NCI-H2107 treated with DMSO at 0.1 percent for 48 hours (cell line): ENCODE results near the gene TWF2.
A peak's percentile ranks its signal among the peaks of the same experiment; 100 is the strongest.

Experiments
- DNase-seq: peaks from one replicate; lab custom pipeline; 2025; ENCODE audit not compliant: unreplicated experiment; lab: John Stamatoyannopoulos, UW

TWF2 gene

DNA sequence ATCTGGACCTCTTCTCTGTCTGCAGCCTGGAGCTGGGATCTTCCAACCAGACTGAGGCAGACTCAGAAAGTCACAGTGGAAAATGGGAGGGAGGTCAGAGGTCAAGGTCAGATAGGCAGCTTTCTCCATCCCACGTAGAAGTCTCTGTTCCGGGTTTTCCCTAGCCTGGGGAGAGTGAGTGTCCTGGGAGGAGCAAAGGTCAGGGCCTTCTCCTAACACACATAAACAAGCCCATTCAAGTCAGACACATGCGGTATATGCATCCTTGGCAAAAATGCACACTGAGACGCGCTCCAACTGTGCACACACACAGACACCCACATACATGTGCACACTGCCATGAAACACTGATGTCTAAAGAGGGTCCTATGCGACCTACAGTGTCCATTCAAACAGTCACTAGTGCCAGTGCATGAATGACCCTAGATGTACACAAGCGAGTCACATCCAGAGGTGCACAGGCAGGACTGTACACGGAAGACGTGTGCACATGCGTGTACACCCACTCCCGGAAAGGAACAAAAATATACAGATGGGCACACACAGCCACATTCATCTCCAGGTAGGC lies 681 bp downstream of the TWF2 start:
- no peak for DNase-seq

DNA sequence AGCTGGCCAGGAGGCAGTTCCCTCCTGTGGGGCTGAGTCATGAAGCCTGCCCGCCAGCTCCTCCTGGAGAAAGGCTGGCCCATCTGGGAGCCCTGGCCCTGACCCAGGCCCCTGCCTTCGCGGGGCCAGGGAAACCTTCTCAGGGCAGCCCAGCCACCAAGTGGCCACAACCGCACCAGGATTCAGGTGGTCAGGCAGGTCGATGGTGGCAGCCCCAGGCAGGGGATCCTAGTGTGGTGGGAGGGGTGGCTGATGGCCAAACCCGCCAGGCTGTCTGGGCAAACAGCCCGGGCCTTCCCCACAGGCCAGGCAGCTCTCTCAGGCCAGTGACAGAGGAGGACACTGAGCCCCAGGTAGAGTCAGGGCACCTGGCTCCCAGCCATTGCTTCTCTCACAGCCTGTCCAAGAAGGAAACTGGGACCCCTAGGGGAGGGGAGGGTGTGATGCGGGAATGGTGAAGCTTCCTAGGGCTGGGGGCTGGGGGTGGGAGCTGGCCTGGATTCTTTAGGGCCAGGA lies 1.2 kb downstream of the TWF2 start:
- no peak for DNase-seq

GRCh38 chr3:52237006-52237656 lies 1.8 kb downstream of the TWF2 start:
- DNase-seq: no peak

DNA sequence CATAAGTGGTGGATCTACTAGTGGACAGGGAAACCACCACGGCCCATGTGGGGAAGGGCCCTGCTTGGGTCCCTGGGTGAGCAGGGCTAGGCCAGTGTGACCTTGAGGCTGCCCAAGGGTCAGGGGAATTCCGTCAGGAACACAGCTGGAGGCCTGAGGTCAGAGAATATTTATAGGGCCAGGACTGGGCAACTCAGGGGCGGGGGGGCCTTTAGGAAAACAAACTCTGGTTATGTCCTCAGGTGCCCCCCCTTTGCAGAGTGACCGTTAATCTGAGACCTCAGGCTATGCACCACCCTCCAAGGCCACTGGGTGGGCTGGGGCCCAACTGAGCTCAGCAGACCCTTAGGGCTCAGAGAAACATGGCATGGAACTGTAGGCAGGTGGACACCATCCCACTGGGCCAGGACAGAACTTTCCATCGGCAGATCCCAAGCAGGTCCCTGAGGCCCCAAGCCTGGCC lies 2.5 kb downstream of the TWF2 start:
- no peak for DNase-seq

DNA sequence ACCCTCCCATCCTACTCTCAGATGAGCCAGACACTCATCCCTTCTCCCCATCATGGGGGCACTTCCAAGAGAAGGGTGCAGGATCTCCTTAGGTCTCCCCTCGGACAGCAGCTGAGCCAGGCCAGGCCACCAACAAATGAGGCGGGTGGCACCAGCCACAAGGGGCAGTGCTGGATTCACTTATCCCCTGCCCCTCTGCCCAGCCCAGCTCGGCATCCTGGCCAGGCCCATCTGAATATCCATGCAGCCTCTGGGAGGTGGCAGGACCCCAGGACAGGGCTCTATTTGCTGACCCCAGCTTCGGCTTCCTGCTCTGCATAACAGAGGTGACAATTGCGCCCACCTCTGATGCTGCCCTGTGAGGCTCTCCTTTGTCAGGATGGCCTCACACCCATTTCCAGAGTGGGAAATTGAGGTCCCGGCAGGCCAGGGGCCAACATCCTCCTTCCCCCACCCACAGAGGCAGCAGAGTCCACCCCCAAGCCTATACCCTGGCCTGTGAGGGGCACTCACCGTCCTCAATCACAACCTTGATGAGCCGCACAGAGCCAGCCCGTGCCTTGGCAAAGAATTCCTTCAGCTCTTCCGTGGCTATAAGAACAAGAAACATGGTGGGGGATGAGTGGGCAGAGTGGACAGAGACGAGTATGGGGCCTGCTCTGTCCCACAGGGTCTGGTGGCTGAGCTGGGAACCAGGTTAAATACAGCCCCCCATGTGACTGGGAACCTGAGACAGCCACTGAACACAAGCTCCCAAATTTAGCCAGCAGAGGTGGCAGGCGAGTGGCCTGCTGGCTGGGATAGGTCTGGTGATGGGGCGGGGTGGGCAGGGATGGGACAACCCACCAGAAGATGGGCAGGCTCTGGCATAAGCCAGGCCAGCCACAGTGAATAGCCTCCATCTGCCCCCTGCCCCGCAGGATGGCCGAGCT lies 4.2 kb downstream of the TWF2 start:
- DNase-seq: no peak

DNA sequence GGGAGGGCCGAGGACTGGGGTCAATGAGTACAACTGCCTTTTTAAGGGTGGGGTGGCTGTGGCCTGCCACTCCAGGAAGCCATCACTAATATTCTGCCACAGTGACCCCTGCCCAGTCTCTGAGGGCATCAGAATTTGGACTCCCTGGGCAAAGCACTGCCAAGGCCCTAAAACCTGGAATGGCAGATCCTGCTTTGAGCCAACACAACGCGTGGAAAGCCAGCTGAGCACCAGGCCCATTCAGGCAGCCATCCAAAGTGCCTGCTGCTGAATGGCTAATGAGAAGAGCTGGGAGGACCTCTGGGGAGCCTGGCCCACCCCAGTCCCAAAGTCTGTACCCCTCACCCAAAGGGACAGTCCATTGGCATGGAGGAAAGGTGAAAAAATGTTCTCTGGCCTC lies 5.0 kb downstream of the TWF2 start:
- DNase-seq: no peak

- no peak for DNase-seq
Observed at GRCh38 chr3:52233108-52233591, 5.8 kb downstream of the TWF2 start.

DNA sequence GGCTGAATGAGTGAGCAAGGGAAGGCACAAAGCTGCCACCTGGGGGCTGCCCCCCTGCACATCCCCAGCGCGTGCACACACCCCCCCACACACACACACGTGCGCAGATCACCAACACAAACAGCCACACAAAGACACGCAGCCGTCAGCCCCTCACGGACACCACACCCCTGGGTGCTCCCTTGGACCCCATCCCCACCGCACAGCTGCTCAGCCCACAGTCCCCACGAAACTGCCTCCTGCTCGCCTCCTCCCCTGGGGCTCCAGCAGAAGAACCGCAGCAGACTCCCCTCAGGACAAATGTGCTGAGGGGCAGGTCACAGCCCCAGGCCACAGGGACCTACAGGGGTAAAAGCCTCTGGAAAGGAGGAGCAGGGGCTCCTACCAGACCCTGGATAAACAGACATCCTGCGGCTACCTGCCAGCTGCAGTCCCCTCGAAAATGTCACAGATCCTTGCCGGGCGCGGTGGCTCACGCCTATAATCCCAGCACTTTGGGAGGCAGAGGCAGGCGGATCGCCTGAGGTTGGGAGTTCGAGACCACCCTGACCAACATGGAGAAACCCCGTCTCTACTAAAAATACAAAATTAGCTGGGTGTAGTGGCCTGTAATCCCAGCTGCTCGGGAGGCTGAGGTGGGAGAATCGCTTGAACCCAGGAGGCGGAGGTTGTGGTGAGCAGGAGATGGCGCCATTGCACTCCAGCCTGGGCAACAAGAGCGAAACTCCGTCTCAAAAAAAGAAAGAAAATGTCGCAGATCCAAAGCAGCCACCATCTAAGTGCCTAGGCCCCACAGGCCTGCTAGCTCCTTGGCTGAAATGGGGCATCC lies 6.5 kb downstream of the TWF2 start:
- no peak for DNase-seq

DNA sequence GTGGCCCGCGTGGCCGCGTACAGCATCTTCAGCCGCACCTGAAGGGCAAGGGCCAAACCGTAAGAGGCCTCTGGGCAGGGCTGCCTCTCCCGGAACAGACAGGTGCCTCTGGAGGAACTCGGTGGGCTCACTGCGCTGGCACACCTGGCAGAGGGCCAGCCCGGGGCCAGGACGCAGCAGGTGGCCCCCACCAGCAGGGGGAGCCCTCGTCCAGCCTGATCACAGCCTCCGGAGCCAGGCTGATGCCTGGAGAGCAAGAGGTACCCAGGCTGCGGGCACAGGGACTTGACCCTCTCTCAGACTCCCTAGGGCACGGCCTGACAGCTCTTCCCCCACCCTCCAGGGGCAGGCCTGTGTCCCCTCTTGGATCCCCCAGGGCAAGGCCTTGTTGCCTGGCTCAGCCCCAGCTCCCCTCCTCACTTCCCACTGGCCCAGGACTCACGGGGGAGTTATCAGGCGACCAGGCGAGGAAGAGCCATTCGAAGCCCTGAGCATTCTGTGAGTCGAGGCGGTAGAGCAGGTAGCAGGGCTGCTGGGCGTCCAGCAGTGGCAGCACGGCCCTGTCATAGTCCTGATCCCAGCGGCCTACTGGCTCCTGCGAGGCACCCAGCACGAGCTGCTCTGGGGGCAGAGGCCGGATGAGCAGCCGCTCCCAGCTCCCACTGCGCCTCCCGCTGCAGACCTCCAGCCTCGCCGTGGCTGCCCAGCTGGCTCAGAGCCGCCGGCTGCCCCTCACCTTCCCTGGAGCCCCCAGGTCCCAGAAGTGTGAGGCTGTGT lies 7.3 kb downstream of the TWF2 start:
- DNase-seq: no peak

DNA sequence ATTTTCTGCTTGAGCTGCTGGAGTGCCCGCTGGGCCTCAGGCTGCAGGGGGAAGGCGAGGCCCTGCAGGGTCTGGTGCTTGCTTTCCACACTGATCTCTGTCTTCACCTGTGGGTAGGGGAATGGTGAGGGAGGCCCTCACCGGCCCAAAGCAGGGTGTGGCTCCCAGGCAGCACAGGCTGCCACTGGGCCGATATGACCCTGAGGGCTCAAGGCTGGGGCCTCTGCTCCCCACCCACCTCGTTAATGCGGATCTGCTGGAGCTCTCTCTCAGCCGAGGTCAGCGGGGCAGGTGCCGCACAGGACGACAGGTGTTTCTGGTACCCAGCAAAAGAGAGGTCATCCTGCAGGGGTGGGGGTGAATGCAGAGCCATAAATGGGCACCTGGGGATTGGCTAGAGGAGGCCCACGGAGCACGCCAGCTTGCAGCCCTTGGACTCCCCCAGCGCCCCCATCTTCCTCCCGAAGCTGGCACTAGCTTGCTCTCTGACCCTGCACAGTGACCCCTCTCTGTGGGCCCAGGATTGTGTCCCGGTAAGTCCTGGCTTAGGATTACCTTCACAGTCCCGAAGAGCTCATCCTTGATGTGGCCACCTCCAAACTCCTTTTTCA lies 8.0 kb downstream of the TWF2 start:
- DNase-seq: no peak

- DNase-seq: no peak
Observed at GRCh38 chr3:52230461-52230860, 8.5 kb downstream of the TWF2 start.

GRCh38 chr3:52229656-52230055 lies 9.3 kb downstream of the TWF2 start:
- no peak for DNase-seq

DNA sequence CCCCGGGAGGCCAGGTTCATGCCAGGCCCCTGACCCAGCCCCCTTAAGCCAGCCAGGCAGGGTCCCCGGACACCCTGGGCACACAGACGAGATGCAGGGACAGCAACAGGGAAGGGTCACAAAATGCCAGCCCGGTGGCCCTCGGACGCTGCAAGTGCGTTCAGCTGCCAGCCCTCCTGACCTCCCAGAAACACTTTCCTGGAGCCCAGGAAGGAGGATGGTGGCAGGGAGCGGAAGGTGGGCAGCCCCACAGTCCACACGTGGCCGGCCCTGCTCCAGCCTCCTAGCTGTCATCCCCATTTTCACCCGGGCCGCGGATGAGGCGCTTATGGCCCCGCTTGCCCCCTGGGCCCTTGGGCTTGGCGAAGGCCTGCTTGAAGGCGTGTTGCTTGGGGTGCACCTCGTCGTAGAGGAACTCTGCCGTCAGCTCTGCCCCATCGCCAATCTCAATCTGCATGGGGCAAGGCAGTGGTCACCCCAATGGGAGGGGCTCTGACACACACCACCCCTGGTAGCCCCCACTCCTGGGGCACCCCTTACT lies 10.1 kb downstream of the TWF2 start:
- no peak for DNase-seq

DNA sequence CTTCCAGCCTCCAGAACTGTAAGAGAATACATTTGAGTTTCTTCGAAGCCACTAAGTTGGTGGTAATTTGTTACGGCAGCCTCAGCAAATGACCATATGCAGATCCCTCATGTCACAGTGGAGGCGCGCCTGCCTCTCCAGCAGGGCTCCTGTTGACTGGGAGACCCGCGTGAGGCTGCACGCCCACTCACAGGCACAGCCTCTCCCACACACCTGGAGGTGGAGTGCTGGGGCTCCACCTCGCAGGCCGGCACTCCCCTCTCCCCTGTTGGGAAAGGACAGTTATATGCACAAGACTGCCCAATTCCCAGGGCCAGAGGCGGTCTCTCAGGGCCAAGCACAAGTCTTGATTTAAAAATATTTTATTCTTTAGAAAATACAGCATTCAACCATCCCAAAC lies 10.7 kb downstream of the TWF2 start:
- DNase-seq: no peak

DNA sequence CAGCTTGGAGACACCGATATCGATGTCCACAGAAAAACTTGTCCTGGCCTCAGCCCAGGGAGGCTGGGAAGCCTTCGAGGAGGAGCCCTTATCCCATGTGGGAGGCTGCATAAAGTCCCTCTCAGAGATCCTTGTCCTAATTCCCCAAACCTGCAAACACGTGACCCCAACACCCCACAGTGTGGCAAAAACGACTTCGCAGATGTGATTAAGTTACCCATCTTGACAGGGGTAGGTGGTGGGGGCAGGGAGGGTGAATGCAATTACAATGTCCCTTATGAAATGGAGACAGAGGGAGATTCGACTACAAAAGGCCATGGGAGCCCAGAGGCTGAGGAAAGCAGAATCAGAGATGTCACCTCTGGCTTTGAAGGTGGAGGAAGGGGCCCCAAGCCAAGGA lies 11.2 kb downstream of the TWF2 start:
- DNase-seq: no peak

- no peak for DNase-seq
Observed at GRCh38 chr3:52227117-52227516, 11.8 kb downstream of the TWF2 start.

DNA sequence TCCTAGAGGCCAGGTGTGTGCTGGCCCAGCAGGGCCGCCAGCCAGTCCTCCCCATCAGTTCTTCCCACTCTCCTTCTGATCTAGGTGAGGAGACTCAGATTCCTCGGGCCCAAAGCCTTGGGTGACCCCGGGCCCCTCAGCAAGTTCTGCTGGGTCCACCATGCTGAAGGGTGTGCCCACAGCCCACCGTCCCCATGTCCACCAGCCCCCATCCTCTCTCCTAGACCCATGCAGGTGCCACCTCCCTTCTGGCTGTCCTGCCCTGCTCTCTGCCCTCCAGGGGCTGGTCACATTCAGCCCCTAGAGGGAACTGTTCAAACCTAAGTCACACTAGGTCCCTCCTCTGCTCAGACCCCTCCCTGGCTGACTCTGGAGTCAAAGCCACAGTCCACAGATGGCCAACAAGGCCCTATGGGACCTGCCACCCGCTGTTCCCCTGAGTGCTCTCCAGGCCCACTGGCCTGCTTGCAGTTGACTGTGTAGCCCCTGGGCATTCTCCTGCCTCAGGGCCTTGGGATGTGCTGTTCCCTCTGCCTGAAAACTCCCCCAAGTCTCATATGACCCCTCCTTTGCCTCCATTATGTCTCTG lies 12.6 kb downstream of the TWF2 start:
- DNase-seq: no peak

GRCh38 chr3:52225452-52226228 lies 13.3 kb downstream of the TWF2 start, which contains the start of gene TLR9:
TLR9 (minus strand) TSS chr3:52225645; CDS start chr3:52225529, 116 bp downstream.
- DNase-seq: peak; percentile 75
